ENCODE results near the gene NFIX.

GRCh38 chr19:13104360-13104847 is 109.1 kb downstream of the NFIX start:
- TF ChIP-seq CTCF (conservative IDR thresholded peaks at IDR 0.05; ENCODE audit: low read depth, low read length) = peak; percentile 81
- no peak for TF ChIP-seq EZH2 (IDR thresholded peaks at IDR 0.05; ENCODE audit: borderline replicate concordance, low read depth, low read length, poor library complexity, severe bottlenecking)

All from A673 (cell line).